Left lobe of liver (tissue), 2 donors: ENCODE measurements around the gene CYGB. TPM values are rescaled to one million over a fixed set of nuclear protein-coding genes. Genes with fewer than 3 reads are reported as not detected.

ENCODE experiments used
- ATAC-seq: fragments of 200-7000 bp; cut with Tn5 transposase; one replicate; pipeline ENCODE4 v1.9.1; 2020; ENCODE audit warnings: mild to moderate bottlenecking, moderate library complexity
- DNase-seq: peaks from one replicate; pipeline ENCODE4 v3.0.0-alpha.2; 2020; ENCODE audit warnings: low spot score
- total RNA-seq: library from RNA; stranded (reverse); gene quantifications from one replicate; pipeline ENCODE4 v1.2.1, GENCODE V29; 2021
- donor health status: DM: no; HTN: no; CAD: no; lungs with moderate emphysema.
- donor health status: DM: no; HTN: yes; CAD: no.

Gene CYGB
- total RNA-seq, 1 donor from 2014 or later = 5.0 TPM

DNA sequence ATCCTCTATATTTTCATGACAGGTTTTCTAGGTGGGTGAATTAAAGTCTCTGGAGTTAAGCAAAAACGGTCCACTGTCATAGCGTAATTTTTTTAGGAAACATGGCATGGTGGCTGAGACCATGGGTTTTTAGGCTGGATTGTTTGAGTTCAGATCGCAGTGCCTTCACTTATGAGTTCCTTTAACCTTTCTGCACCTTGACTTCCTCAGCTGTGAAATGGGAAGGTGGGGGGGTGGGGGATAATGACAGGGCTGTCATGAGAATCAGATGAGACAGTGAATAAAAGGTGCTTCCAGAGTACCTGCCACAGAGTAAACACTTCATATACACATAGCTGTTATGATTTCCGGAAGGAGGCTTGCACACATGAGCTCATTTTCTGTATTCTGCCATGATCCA is 14.2 kb upstream of the CYGB start:
- ATAC-seq = no peak
- no peak for DNase-seq

- ATAC-seq = peak; percentile 64
- no peak for DNase-seq
Observed at GRCh38 chr17:76550712-76551615, 13.5 kb upstream of the CYGB start.

- ATAC-seq = no peak
- DNase-seq = no peak
Observed at GRCh38 chr17:76549539-76549938, 12.0 kb upstream of the CYGB start.

- ATAC-seq (no peak), DNase-seq (no peak)
Observed at GRCh38 chr17:76549215-76549518, 11.7 kb upstream of the CYGB start.

DNA sequence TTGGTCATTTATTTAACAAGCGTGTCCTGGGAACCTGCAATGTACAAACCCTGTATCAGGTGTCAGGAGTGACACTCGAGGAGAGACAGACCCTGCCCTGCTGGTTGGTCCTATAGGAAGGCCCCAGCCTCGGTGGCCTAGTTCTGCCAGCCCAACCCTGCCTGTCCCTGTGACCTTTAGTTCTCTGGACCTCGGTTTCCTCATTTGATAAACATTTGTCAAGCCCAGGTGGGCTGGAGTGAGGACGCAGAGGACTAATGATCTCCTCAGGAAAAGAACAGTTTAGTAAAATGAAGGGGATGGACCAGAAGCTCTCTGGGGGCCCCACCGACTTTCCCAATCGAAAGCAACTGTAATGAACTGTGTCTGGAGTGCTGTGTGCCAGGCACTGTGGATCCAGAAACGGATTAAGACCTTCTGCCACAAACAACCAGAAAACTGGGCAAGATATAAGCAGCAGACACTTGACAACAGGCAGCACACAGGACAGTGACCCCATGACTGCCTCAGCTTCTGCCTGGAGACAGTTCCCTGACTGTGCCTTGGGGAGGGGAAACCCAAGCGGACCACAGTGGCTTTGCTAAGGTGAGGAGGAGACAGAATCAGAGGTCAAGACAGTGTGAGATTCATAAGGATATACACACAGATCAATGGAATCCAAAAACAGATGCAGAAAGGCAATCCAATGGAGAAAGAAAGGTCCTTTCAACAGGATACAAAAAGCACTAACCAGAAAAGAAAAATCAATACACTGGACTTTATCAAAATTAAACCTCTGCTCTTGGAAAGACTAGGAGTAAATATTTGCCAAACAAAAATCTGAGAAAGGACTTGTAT is 11.1 kb upstream of the CYGB start:
- DNase-seq = no peak
- peak; percentile 61 for ATAC-seq

- no peak for DNase-seq
- no peak for ATAC-seq
Observed at GRCh38 chr17:76547642-76548202, 10.2 kb upstream of the CYGB start.

GRCh38 chr17:76547183-76547641 is 9.7 kb upstream of the CYGB start:
- peak; percentile 62 for DNase-seq

GRCh38 chr17:76546556-76547182 is 9.2 kb upstream of the CYGB start:
- no peak for ATAC-seq
- DNase-seq = no peak

More at GRCh38 chr17:76547183-76547641, 9.7 kb upstream of the CYGB start:
- peak; percentile 52 for ATAC-seq

DNA sequence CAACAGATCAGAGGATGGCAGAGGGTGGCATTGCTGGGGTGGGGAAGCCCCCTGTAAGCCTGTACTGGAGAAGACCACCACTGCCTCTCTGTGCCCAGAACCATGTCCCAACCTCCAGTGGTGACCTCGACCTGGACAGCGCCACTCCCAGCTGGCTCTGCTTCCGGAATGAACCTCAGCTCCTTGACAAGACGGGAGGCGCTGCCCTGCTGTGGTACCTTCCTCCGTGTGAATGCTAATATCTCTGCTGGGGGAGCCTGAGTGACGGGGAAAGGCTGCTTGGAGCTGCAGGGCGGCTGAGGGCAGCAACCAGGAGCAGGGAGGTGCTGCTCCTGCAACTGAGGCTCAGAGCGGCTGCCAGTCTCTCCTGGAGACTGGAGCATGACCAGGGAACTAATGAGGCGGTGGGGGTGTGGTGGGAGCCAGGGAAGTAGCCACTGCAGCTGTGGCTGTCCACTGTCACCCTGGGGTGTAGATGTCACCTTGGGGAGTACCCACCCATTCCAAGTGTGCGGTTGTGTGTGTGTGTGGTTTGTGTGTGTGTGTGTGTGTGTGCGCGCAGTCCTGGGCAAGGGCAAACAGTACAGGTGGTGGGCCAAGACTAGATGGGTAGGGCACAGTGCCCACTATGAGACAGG is 8.5 kb upstream of the CYGB start:
- no peak for DNase-seq
- ATAC-seq = no peak

DNA sequence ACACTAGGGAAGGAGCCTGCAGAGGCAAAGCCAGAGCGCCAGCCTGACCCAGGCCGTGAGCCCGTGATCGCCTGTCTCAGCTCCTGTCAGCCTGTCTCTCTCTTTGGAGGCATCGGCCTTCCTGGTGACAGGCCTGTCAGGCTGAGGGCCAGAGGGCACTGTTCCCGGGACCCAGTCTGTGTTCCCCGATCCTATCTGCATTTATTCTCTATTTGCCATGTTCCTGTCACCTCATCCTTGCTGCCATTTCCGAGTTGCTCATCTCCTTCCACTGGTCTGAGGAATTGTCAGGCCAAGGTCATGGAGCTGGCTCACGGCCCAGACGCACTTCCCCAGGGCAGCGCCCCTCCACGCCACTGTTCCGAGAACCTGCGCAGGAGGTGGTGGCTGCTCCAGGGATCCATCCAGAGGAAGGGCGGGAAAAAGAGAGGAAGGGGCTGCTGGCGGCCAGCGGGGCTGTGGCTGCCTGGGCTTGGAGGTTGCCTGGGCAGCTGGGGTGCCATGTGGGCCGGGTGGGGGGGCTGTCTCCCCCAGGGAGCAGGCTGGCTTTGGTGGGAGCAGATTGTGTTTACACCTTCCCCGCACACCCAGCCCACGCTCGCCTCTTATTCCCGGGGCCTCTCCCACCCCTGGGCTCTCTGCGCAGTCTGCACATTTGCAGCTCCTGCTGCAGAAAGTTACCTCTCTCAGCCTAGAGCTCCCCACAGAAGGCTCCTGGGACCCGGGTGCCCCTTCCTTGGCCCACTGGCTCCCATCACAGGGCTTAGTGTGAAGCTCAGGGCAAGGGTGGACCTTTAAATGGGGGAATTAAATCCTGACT is 7.2 kb upstream of the CYGB start:
- DNase-seq (no peak), ATAC-seq (peak; percentile 29)

GRCh38 chr17:76543826-76544545 is 6.5 kb upstream of the CYGB start:
- DNase-seq = no peak
- no peak for ATAC-seq

DNA sequence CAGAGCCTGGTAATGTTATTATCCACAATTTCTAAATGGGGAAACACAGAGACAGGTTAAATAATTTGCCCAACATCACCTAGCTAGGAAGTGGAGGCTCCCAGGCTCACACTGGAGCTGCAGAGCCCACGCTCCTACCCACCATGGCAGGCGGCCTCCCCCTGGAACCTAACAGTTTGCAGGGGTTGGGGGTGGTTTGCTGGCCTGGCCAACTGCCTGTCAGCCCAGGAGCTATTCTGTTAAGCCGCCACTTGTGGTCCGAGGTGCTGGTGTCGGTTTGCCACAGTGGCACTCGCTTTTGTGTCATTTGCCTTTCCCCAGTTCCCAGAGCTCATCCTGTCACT is 5.9 kb upstream of the CYGB start:
- ATAC-seq (no peak), DNase-seq (no peak)

- no peak for DNase-seq
- ATAC-seq = no peak
Observed at GRCh38 chr17:76542984-76543383, 5.5 kb upstream of the CYGB start.

DNA sequence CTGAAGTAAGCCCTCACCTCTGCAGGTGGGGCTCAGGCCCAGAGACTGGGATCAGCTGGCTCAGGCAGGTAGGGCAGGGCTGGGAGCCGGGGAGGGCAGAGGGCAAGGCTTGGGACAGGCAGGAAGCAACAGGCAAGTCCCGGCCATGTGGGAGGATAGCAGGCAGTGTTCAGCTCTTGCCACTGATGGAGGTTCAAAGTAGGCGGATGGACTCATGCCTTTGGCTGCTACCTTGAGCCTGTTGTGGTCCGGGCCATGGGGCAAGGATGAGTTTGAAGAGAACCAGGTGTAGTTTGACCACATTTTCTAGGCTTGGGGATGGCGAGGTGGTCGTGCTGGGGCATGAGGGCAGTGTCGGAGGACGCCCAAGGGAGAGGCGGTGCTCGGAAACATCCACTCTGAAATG is 5.1 kb upstream of the CYGB start:
- ATAC-seq (no peak), DNase-seq (no peak)

DNA sequence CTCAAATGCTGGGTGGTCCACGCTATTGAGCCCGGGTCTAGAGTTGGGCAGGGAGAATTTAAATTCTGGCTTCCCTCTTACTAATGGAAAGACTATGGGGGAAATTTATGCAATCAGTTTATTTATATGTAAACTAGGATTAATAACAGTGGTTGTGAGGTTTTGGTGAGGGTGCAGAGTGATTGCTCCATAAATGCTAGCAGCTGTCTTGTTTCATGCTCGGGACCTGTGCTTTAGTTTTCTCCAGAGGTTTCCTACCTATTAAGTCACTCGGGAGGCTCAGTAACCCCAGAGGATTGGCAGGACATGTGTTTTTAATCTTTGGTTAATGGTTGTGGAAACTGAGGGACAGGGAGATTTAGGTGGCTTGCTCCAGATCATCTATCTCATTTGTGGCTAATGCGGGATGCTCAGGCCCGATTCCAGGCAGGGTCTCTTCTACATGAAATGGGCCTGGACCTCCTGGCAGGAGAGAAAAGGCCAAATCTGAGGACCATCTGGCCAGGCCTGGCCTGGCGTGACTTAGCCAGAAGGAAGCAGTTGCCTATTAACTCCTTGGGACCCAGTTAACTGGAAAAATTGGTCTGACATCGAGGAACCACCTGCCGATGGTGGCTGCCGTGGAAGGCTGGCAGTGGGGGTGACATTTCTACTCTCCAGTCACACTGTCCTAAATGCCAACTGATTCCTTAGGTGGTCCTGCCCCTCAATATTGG is 4.4 kb upstream of the CYGB start:
- DNase-seq (no peak), ATAC-seq (no peak)

- ATAC-seq = peak; percentile 90
- peak; percentile 84 for DNase-seq
Observed at GRCh38 chr17:76540381-76541300, 3.1 kb upstream of the CYGB start.

DNA sequence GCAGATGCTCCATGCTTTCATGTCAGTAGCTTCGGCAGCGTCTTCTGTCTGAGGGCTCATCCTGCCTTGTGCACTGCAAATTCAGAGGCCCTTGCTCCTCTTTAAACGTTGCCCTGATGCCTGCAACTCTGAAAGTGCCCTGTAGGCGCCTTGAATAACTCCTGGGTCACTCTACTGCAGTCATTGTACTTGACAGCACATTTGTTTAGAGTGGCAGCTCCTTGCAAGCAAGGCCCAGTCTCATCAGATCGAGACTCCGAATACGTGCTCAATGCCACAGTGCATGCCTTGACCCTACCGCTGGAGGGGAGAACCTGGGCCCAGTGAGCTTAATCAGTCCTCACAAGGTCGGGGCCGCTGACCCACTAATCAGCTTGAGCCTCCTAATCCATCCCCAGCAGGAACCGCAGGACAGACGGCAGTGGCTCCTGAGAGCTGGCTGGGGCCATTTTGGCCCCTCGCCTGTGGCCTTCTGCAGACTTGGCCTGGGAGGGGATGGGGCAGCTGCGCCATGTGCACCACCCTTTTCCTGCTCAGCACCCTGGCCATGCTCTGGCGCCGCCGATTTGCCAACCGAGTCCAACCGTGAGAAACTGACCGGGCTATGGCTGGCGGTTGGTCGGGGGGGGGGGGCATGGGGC is 2.2 kb upstream of the CYGB start, which contains the start of gene PRCD:
Gene PRCD (plus strand): TSS at position 414 of the 641 bp plus-strand sequence. CDS start 98 bp downstream, at position 512.
- ATAC-seq (no peak), DNase-seq (no peak)
